Right renal pelvis (tissue), 4 donors: Measurements from ENCODE around the gene TVP23A. TPM values are rescaled to one million over a fixed set of nuclear protein-coding genes. Genes with fewer than 3 reads are reported as not detected.

ENCODE experiments used
- DNase-seq, 4 donors: peaks; one replicate each; pipeline ENCODE4 v3.0.0-alpha.2; 2013; ENCODE audit warnings: low read depth in 4 of 4, low spot score in 3 of 4, missing footprints in 1 of 4
- polyA plus RNA-seq, 4 donors: library from polyadenylated mRNA; unstranded; fragments of 120-200 nt; gene quantifications; one replicate each; pipeline ENCODE4 v1.2.1, GENCODE V29; 2013; ENCODE audit not compliant: insufficient read length in 4 of 4

TVP23A gene
- polyA plus RNA-seq: 1 to 10 TPM; 3.0 to 4.1 (median 3.7) TPM

DNA sequence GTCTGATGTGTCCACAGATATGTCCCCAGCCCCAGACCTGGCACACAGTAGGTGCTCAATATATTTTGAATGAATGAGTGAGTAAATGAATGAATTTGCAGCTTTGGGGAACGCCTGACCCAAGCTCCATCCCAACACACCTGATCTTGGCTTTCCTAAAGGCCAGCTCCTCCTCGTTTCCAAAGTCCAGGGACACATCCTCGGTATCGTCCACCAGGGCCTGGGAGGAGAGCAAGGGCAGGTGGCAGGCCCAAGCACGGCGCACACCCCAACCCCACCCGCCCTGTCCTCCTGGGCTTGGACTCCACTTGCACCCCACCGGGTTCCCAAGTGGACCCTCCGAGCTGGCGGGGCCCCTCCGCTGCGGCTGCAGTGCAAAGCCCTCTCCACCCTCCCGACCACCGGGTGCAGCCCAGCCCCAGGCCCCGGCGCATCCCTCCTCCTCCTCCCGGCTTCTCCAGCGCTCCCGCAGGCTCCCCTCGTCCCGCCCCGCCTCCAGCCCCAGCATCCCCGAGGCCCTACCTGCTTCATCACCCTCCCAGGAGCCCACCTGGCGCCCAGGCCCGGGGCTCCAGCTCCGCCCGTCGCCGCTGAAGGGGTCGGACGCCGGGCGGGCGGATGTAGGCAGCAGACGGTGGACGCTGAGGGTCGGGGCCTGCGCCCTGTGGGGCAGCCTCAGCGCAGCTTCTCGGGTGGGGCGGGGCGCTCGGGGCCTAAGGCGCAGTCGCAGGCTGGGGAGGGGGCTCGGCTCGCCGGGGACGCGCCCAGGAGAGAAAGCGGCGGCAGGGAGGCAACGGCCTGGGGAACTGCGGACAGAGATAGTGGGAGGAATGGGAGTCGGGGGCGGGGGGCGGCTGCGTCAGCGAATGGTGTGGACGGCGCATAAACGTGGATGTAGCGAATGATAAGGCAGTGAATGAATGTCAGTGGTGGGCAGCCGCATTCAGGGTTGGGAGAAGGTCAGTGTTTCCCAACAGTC is at the start of gene TVP23A:
Gene TVP23A, minus strand, starts transcription at position 832 of the 979 bp plus-strand sequence. Its CDS starts 301 bp downstream, at position 531.
- peak in 3 of 4 donors; percentile 3 to 21 (median 13) for DNase-seq

DNA sequence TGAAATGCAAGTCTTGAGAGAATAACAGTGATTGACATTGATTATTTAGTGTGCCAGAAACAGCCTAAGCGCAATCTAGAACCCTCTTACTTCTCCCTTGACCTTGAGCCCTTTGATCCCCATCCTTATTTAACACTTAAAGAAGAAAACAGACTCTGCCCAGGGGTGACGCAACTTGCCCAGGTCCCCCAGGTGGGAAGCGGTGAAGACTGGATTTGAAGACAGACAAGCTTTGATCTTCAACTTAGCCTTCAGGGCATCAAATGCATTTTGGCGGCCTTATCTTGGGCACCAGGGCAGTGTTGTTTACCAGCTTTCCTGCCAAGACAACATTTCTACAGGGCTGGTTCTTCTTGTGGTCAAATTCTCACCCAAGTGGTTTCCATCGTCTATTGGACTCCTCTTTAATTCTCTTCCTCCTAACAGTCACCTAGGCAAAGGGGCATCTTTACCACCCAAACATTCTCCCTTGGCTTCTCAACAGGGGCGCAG is 49.6 kb upstream of the TVP23A start:
- no peak for DNase-seq

DNA sequence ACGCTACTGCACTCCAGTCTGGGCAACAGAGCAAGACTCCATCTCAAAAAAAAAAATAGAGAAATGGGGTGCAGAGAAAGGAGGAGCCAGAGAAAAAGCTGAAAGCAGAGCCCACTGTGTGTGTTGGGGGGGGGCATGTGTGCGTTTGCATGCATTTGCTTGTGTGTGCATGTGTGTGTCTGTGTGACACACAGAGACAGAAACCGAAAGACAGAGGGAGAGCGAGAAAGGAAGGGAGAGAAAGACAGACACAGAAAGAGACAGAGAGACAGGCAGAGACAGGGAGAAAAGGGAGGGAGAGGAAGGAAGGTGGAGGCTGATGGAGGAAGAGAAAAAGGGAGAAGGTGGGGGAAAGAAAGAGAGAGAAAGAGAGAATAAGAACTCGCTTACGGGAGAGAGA is 48.6 kb upstream of the TVP23A start:
- DNase-seq: no peak

DNA sequence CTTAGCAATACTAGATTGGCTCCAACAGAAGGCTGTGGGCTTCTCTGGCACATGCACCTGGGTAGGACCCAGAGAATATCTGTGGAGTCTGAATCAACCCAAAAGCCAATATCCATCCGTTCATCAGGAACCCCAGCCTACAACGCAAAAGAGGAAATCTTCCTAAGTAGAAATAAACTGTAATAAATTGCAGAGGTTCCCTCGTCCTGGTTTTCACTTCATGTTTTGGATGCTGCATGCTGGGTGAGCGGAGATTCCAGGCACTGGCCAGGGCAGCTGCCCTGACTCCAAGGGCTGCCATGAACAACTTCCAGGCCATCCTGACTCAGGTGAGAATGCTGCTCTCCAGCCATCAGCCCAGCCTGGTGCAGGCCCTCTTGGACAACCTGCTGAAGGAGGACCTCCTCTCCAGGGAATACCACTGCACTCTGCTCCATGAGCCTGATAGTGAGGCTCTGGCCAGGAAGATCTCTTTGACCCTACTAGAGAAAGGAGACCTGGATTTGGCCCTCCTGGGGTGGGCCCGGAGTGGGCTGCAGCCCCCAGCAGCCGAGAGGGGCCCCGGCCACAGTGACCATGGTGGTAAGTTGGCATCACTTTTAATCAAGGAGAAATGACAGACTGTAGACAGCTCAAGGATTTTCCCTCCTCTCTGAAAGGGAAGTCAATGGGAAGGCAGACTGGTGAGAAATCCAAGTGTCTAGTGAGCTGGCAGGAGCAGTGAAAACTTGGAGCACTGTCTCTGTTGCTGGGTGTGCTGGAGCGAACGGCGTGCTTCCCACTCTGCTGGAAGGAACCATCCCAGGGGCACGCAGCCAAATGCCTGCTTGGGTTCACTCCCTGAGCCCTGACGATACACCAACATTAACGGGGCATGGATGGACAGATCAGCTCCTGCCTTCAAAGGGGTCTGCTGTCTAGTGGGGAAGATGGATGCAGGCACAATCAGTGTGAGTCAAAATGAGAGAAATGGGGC is 47.7 kb upstream of the TVP23A start:
- no peak for DNase-seq

DNA sequence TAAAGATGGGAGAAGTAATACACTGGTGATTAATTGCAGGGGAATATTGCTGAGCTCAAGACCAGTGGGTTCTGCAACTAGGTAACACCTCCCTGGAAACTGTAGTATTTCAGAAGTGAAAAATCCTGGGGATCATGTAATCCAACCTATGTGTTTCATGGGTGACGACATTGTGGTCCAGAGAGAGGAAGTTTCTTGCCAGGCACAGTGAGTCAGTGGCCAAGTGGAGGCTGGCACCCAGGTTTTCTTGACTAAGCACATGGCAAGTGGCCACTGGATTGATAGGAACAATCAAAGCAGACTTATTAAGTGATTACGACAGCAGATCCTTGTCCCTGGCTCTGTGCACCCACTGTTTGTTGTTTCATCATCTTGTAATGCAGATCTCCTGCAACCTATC is 43.8 kb upstream of the TVP23A start:
- no peak for DNase-seq

DNA sequence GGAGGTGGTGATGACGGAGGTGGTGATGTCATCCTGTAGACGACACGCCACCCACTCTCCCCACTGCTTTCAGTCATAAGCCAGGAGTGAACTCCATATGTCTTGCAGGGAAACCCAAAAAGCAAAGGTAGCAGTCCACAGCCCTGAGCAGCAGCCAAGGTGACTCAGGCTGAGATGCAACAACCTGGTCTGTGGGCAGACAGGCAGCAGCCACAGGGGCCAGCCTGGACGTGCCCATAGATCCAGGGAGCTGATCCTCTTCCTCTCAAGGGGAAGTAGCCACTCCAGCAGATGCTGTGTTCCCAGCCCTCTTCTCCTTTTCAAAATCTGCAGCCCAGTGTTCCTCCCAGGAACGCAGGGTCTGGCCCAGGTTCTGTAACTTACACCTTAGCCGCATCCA is 41.1 kb upstream of the TVP23A start:
- no peak for DNase-seq

DNA sequence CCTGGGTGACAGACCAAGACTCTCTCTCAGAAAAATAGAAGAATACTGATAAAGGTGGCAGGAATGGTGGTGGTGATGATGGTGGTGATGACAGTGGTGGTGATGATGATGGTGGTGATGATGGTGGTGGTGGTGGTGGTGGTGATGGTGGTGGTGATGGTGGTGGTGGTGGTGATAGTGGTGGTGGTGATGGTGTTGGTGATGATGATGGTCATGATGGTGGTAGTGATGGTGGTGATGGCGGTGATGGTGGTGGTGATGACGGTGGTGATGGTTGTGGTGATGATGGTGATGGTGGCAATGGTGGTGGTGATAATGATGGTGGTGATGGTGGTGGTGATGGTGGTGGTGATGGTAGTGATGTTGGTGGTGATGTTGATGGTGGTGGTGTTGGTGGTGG is 40.4 kb upstream of the TVP23A start:
- DNase-seq: no peak

DNA sequence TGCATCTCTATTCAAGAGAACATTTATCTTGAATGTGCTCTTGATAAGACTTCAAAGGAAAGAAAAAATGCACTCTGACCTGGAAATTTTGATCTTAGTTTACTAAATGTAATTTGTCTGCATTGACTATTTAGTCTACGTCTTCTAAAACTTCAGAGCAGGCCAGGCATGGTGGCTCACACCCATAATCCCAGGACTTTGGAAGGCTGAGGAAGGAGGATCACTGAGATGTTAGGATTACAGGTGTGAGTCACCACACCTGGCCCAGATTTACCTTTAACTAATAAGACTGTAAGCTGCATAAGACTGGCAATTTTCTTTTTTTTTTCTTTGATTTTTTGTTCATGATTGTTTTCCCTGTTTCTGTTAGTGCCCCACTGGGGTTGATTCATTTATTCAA is 39.6 kb upstream of the TVP23A start:
- no peak for DNase-seq

DNA sequence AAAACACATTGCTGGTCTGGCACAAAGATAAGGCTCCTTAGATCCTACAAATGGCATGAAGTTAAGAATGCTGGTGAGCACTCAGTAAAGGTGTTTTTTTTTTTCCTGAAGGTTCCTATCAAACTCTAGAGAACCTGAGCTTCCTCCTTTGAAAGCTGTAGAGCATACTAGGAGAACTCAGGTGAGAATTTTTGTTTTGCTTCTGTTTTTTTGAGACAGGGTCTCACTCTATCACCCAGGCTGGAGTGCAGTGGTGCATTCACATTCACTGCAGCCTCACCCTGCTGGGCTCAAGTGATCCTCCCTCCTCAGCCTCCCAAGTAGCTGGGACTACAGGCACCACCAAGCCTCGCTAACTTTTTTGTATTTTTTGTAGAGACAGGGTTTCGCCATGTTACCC is 37.4 kb upstream of the TVP23A start:
- DNase-seq: no peak

DNA sequence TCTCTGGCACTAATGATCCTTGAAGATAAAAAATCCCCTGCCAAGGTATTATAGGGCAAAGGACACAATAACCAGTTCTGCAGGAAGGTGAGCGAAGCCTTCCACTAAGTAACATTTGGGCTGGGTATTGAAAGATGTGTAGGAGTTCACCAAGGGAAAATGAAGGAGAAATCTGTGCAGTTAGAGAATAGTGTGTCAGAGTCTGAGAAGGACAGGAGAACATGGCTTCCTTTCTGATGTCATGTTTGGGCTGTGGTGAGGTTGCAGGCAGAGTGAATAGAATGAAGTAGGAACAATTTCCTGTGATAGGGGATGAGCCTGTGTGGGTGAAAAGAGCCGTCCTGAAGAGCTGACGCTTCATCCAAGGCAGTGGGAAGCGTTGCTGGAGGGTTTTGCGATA is 34.4 kb upstream of the TVP23A start:
- no peak for DNase-seq

DNA sequence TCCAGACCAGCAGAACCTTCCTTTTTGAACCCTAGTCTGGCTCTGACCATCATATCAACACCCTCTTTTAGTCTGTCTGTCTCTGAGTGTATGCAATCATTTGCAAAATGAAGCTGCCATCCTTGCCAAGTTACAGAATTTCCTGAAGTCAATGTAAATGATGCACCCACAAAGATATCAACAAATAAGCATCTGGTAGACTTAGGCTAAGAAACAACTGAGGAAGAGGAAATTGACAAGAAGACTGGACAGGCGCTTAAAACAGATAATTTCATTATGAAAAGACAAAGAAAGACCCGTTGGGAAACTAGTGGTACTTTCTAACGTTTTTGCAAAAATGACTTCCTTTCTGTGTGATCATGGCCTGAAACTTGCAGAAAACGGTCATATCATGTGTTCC is 33.7 kb upstream of the TVP23A start:
- DNase-seq: no peak

DNA sequence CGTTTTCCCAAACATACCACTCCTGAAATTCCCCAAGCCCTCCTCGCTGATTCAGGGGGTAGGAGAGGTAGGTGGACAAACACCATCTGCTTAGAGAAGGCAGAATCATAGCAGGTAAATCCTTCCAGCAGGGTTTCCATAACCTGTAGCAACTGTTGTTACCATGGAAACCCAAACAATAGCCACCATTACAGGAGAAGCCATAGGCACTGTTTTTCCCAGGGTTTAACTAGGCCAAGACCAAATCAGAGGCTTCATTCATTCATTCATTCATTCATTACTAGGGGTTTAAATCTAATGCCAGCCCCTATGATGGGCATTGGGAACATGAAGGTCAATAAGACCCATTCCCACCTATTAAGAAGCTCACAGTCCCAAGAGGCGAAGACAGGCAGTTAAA is 32.9 kb upstream of the TVP23A start:
- no peak for DNase-seq

DNA sequence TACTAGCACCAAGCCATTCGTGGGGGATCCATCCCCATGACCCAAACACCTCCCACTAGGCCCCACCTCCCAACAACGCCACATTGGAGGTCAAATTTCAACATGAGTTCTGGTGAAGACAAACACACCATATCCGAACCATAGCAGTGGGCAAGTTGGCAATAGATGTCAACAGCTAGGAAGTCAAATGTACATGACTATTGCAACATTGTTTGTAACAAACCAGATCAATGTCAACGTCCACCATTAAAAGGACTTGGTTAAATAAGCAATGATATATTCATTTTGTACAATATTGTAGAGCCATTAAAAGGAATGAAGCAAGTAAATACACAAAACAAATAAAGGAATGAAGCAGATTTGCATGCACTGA is 31.9 kb upstream of the TVP23A start:
- DNase-seq: no peak

DNA sequence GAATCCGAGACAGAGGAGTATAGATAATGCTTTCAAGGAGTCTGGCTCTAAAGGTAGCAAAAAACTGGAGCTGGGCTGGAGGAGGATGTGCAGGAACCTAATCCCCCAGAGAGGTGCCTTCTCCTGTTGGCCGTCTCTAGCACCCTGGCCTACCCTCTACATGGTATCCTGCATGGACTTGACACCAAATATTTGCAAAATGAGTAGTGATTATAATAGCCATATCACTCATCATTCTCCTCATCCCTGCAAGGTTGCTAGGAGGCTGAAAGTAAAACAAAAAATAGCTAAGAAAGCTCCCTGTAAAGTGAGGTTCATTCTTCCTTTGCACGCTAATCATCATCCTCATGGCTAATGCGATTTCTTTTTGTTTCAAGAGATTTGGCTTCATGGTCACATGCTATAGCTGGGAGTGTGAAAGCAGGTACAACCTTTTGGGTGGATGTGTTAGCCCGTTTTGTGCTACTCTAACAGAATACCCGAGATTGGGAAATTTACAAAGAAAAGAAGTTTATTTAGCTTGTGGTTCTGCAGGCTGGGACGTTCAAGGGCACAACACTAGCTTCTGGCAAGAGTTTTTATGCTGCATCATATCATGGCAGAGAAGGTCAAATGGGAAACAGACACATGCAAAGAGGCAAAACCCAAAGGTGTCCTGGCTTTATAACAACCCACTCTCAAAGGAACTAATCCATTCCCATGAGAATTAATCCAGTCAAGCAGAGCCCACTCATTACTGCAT is 31.3 kb upstream of the TVP23A start:
- no peak for DNase-seq

DNA sequence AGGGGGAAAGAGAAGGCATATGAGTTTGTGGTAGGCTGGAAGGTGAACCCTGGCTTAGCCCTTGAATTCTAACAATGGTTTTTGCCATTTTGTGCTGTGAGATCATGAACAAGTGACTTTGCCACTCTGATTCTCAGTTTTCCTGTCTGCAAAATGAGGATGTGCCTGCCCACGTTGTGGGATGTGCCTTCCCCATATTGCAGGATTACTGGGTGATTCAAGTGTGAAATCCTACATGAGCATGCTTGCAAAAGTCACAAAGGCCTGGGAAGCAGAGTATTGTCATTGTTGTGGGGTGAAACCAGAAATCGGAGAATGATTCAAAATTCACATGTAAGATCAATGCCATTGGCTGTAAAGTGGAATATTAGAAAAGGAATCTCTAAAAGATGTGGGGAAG is 28.6 kb upstream of the TVP23A start:
- DNase-seq: no peak

DNA sequence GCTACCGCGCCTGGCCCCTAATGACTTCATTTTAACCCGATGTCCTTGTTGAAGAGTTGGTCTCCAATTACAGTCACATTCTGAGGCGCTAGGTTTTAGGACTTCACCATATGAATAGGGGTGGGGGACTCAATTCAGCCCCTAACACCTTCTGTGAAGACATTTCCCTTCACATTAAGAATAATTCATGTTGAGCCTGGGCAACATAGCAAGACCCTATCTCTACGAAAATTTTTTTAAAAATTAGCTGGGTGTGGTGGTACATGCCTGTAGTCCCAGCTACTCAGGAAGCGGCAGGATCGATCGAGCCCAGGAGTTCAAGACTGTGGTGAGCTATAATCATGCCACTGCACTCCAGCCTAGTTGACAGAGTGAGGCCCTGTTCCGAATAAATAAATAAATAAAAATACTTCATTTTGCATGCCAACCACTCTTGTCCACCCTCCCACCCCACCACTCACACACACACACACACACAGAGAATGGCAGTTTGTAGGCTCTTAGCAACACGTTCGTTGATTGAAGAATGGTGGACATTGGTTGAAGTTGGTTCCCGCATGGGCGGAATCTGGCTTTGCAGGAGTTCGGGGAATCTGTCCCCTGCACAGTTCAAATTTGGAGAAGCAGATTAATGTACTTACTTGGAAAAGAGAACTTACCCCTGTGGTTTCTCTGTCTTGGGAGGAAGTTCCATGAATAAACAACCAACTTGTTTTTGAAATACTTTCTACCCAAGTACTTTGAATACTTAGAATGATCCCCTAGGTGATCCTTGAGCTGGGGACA is 27.8 kb upstream of the TVP23A start:
- no peak for DNase-seq

DNA sequence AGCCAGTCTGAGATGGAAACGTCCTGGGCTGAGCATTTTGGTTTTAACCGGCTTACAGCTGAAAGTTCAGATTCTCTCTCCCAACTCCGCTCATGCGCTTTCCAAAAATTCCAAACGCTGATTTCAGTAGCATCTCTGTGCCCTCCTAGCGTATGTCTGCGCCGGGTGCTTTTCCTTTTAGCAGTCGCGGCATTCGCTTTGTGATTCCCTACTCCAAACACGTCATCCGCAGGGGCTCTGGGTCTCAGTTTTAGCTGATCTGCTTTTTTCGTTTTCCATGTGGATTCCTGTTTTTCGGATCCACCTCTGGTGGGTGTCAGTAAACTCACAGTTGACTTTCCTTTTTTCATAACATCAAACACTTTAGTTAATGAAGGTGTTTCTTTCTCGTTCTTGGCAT is 22.1 kb upstream of the TVP23A start:
- DNase-seq: no peak

DNA sequence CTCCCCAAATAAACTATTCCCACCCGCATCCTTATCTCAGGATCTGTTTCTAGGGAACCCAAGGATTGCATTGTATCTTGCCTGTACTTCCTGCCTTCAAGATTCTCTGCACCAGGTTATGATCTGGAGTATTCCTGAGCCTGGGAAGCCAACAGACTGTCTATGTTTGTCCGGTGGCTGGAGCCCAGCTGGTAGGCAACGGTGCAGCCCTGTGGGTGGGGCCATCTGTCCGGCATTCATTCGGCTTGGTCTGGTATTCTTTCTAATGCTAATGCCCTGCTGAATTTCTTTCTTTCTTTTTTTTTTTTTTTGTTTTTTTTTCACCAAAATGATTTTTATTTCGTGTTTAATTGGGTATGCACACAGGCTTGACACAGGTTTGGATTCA is 20.7 kb upstream of the TVP23A start:
- DNase-seq: no peak

DNA sequence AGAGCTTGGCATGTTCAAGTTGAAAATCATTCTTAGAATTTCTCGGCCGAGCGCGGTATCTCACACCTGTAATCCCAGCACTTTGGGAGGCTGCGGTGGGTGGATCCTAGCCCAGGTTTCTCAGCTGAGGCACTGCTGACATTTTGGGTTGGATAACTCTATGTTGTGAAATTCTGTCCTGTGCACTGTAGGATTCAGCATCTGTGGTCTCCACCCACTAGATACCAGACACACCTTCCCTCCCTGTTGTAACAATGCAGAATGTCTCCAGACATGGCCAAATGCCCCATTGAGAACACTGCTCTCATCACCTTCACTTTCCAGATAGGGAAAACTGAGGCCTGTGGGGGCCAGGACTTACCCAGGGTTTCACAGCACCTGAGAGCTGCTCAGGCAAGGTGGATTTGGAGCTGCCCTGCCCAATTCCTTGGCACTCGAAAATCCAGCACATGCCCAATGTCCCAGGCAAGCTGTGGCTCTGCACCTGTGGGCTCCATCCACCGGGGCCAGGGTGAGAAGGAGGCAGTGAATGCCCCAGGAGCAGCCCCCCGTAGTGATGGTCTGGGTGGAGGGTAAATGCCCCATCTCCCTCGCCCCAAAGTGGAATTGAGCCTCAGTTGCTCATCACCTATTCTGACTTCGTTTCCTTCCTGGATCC is 20.2 kb upstream of the TVP23A start:
- DNase-seq: no peak
